Lung microvascular endothelial cell (primary cell): ENCODE measurements around the gene FZR1. TPM values are rescaled to one million over a fixed set of nuclear protein-coding genes. Genes with fewer than 3 reads are reported as not detected.
"Not testable (repeated sequence)": the region's sequence is repeated elsewhere in the genome, so short reads cannot be mapped to it uniquely, and the experiment has no call there.

Source experiments
- DNase-seq, 2 donors: peaks; one replicate each; pipeline versions ENCODE4 v3.0.0 to v3.0.0-alpha.2; 2010; ENCODE audit warnings: low read depth in 2 of 2
- total RNA-seq: library from RNA; depleted of rRNA; stranded (reverse); fragments of >200 nt; gene quantifications from 2 replicates; pipeline ENCODE4 v1.2.1, GENCODE V29; 2014

Gene FZR1
- total RNA-seq, 1 donor from 2014 or later: 25.2 TPM

DNA sequence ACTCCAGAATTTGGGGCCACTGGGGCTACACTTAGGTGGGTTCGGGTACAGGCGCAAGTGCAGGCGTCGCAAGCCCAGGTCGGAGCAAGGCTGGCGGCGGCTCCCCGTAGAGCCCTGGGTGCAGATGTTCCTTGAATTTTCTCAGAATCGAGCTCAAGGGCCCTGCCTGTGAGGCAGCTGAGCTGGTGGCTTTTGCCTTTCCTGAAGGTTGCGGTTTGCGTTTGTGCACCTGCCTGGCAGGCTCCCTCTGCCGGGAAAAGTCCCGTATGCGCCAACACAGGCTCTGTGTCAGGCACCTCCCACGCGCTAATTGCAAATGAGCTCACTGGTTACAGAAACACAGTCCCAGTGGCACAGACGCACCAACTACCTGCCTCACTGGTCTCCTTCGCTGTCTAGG lies 11.6 kb upstream of the FZR1 start:
- DNase-seq: no peak

DNA sequence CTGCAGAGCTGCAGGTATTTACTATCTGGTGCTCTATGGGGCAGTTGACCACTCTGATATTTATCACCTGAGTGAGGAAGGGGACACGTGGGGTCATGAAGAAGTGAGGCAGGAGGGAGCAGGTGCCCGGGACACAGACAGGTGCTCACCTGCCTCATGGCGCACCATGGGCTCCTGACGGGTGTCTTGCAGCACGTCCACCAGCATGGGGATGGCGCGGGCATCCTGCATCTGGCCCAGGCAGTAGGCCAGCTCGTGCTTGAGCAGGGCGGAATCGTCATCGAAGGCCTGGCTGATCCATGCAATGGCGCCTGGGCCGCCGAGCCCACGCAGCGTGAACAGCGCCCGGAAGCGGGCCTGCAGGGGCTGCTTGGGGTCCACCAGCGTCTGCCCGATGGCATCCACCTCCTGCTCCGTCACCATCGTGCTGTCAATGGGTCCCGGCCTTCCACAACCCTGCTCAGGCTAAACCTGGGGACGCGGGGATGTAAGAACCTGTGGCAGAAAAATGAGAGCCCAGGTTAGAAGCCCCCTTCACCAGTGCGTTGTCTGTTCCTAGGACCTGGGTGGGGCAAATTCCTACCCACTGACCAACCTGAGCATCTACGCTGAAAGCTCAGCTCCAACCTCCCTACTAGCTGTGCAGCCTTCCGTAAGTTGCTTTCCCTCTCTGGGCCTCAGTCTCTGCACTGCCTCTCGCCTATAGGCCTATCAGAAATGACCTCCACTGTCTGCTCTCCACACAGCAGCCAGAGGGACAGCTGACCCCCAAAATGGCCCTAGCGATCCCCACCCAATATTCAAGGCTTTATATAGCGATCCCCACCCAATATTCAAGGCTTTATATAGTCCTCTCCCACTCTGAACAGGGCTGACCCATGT lies 9.5 kb upstream of the FZR1 start:
- DNase-seq: no peak

- DNase-seq: no peak
These were observed 8.2 kb upstream of the FZR1 start for GRCh38 chr19:3497757-3498520.

DNA sequence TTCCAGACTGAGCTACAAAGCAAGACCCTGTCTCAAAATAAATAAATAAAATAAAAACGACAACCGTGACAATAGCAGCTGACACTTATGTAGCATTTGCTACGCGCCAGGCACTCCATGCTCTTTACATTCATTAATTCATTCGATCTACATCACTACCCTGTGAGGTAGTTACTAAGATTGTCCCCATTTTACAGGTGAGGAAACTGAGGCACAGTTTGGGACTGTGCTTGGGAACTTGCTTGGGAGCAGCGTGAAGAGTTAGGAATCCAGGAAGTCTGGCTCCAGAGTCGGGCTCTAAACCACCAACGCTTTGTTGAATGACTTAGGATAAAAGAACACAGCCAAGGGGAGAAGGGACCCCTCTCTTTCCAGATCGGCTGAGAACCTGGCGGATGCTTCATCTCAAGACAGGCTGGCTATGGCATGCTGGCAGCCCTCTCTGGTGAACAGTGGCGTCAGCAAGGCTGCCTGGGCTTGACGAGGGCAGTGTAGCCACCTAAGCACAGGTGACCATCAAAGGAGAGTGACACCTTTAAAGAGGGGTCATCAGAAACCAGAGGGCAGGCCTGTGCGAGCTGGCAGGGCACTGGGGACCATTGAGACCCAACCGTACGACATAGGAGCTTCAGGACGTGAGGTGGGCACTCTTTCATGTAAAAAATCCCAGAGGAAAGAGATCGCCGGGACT lies 6.2 kb upstream of the FZR1 start:
- no peak for DNase-seq

GRCh38 chr19:3500429-3501101 lies 5.5 kb upstream of the FZR1 start, which contains the start of gene DOHH:
TSS of gene DOHH (minus strand) at chr19:3500674. CDS start at chr19:3496814, 3,860 bp downstream.
- DNase-seq: peak; percentile 97 to 98

DNA sequence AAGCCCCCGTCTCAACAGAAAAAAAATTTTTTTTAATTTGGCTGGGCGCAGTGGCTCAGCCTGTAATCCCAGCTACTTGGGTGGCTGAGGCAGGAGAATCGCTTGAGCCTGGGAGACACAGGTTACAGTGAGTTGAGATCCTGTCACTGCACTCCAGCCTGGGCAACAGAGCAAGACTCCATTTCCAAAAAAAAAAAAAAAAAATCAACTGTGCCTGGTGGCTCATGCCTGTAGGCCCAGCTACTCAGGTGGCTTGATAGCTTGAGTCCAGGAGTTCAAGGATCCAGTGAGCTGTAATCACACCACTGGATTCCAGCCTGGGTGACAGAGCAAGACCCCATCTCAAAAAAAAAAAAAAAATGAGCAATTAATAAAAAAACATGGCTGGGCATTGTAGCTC lies 4.3 kb upstream of the FZR1 start:
- DNase-seq: no peak

DNA sequence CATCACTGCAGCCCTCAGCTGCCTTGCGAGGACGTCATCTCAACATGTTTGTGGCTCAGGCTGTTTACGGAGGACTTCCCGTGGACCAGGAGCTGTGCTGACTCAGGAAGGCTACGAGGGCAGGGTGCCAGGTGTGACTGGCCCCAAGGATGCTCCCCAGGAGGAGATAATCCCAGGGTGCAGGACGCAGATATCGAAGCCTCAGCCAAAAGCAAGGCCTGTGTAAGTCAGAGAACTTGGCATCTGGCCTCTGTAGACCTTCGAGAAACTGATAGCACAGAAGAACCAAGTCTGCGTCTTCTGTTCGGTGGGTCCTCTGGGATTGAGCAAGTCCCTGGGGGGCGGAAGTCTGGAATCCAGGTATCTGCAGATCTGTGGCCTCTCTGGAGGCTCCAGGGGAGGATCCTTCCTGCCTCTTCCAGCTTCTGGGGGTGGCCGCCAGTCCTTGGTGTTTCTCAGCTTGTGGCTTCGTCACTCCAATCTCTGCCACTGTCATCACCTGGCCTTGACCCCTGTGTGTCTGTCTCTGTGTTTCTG lies 3.0 kb upstream of the FZR1 start:
- peak in 1 of 2 donors; percentile 39 for DNase-seq

DNA sequence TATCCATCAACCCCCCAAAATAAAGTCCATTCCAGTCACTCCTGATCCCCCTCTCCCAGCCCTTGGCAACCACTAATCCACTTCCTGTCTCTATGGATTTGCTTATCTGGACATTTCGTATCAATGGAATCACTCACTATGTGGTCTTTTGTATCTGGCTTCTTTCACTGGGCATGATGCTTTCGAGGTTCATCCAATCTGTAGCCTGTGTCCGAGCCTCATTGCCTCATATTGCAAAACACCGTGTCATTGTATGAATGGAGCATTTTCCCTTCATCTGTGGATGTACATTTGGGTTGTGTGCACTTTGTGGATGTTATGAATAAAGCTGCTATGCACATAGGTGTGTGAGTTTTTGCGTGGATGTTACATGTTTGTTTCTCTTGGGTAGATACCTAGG lies 1.4 kb upstream of the FZR1 start:
- DNase-seq: no peak

DNA sequence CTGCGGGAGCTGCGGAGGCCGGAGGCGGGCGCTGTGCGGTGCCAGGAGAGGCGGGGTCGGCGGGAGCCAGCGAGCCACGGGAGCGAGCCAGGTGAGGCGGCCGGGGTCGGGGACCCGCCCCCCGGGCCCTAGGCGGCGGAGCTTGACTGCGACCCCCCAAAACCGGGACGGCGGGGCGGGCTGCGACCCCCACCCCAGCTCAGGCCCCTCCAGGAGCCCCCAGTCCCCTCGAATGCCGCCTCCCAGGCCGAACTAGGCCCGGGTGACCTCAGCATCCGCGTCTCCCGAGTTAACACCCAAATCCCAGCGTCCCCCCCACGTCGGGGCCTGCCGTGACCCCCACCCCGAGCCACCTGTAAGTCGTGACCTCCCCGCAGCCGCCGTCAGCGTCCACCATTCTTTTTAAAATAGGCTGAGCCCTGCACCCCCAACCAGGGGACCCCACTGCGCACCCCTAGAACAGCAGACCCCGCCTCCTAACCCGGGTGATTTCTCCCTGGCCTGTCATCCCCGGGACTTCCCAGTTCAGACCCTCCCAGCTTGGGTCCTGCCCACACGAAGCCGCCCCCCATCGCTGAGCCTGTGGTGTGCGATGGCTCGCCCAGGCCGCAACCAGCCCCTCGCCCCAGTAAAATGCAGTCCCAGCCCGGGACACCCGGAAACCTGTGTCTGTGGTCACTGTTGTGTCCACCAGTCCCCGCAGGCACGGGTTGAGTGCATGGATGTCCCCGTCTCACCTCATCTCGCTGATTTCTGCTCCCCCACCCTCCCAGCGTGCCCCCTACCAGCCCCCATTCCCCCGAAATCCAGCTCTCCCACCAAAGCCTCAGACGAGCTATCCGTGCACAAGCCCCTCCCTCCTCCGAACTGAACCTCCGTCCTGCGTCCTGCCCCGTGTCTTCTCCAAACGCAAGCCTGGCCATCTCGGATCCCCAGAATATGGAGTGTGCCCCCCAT lies 551 bp downstream of the FZR1 start:
- peak; percentile 34 to 35 for DNase-seq

DNA sequence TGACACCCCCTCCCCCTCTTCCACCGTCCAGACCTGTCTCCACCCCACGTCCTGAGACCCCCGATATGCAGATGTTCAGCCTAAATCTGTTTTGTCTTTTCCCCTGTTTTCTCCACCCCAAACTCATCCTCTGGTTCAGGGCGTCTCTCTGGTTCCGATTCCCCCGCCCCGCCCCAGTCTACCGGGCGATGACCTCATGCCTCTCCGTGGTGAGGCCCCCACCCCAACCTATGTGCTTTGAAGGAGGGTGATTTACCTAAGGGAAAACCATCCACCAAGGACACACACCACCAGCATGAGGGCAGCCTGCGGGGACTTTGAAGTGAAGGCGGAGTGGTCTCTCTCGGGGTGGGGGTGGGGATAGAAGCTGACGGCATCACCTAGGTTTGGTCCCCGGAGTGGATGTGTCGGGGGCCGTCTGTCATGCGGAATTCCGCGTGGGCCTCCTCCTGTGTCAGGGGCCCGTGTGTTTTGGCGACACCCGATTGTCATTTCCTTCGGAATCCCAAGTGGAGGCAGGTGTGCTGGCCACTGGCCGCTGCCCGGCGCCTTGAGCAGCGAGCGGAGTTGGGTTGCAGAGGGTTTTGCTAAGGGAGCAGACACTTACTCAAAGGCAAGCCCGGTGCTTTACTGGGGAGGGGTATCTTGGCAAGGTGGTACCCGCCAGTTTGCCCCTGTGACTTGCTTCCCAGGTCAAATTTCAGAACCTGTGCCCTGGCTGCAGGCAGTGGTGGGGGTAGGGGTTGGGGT lies 1.4 kb downstream of the FZR1 start:
- DNase-seq: peak in 1 of 2 donors; percentile 30

DNA sequence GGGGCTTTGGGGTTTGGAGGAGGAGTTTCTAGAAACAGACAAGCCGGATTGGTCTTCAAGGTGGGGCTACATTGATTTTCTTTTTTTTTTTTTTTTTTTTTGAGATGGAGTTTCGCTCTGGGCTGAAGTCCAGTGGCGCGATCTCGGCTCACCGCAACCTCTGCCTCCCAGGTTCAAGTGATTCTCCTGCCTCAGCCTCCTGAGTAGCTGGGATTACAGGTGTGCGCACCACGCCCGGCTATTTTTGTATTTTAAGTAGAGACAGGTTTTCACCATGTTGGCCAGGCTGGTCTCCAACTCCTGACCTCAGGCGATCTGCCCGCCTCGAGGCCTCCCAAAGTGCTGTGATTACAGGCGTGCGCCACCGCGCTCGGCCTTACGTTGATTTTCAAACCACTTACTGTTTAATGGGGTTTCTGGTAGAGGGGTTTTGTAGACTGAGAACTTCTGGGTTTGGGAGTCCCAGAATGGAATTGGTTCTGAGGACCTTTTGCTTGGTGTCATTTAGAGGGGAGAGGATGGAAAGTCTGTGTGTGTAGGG lies 2.1 kb downstream of the FZR1 start:
- DNase-seq: not testable (repeated sequence)

DNA sequence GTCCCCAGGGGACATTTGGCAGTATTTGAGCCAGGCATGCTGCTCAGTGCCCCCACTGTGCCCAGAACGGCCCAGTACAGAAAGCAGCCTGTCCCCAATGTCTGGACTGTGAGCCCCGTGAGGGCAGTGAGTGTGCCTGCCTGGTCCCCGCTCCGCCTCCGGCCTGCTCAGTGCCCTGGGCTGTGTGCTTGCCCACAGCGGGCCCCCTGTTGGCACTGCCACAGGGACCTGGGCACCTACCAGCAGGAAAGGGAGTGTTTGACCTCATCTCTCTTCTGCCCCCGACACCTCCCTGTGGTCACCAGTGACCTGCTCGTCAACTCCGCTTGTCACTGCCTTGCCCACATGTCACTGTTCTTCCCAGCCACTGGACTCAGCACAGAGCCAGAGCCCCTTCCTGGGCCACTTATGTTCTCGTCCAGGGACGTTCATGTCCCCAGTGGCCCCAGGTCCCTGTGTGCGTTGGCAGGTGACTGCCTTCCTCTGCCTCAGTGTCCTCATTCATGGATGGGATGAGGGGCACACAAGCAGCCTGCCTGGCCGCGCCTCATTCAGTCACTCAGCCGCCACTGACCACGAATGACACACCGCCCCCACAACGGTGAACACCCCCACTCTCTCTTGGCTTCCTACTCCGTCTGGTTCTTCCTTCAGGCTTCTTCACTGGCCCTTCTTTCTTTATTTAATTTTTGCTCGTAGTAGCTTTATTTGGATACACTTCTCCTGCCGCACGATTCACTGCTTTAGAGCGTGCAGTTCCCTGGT lies 2.8 kb downstream of the FZR1 start:
- DNase-seq: no peak

DNA sequence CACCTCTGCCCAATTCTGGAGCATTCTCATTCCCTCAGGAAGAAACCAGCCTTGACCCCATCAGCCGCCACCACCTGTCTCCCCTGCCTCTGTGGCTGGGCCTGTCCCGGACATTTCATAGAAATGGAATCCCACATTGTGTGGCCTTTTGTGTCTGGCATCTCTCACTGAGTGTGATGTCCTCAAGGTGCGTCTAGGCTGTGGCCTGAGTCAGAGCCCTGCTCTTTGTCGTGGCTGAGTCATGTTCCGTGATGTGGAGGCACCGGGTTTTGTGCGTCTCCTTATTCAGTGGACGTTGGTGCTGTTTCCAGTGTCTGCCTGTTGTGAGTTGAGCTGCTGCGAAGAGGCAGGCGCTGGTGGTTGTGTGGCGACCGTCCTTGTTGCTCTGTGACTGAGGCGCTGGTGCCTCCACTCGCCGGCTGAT lies 3.5 kb downstream of the FZR1 start:
- DNase-seq: peak in 1 of 2 donors; percentile 83

- no peak for DNase-seq
These were observed 4.6 kb downstream of the FZR1 start for GRCh38 chr19:3510727-3511126.

- no peak for DNase-seq
These were observed 5.6 kb downstream of the FZR1 start for GRCh38 chr19:3511506-3512251.

DNA sequence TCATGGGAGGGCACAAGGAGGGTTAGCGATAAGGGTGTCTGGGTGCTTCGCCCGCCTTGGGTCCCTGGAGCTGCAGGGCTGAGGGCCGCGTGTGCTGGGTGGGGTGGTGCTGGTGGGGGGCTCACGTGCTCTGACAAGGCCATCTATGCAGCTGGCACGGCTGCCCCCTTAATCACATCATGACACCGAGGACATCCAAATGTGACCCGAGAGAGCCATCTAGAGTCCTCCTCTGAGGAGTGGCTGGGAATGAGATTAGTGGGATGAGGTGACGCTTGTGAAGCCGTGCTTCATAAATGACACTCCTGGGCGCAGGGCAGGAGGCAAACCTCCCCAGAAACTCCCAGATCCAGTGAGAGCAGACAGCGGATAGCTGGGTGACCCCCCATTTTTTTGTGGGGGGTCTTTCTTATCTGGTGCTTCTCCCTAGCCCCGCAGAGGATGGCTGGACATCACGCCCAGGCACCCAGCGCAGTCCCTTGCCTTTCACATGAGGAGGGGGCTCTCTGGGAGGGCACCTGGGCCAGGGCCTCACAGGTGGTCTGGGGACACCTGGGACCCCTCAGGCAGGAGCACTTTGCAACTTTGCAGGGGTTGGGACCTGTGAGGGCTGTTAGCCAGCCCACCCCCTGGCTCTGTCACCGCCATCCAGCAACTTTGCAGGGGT lies 6.6 kb downstream of the FZR1 start:
- DNase-seq: no peak
